Measurements from ENCODE around the gene LSS.
A peak's percentile ranks its signal among the peaks of the same experiment; 100 is the strongest.

Gene LSS

DNA sequence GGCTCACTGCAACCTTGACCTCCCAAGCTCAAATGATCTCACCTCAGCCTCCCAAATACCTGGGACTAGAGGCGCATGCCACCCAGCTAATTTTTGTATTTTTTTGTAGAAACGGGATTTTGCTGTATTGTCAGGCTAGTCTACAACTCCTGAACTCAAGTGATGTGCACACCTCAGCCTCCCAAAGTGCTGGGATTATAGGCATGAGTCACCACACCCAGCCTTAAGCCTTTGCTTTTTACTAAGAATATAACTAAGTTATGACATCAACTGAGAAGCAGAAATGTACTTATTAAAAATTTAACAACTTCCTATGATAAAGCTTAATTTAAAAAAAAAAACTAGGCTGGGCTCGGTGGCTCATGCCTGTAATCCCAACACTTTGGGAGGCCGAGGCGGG, 8.9 kb upstream of the LSS start:
- peaks cover 61% of the 10 kb centered on the region for H3K36me3 ChIP-seq (replicated peaks)
- DNase-seq = no peak

DNA sequence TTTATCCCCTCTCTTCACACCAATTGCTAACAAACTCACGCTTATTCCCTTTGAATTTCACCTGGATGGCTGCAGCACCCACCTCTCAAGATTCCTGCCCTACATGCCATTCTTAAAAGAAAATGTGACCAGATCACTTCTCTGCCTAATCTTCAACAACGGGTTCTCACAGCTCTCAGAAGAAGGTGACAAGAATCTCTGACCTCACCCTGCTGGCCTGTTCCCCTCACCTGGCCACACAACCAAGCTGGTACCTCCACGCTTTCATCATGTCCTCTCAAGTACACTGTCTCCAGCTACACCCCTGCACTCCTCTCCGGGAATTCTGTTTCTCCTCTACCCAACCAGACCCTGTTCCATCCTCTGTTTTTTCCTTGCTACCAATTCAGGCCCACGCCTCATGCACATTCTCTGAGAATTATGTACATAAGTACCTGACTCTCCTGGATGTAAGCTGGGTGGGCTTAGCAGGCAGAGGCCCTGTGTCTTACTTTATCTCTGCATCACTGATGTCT, 5.9 kb upstream of the LSS start:
- no peak overlapping the region for H3K27ac ChIP-seq
- H3K27me3 ChIP-seq (replicated peaks) = no peaks in the 10 kb centered on the region
- no peak overlapping the region for H3K4me3 ChIP-seq (ENCODE audit: low read depth, low read length)
- TF ChIP-seq, protein P1, sequence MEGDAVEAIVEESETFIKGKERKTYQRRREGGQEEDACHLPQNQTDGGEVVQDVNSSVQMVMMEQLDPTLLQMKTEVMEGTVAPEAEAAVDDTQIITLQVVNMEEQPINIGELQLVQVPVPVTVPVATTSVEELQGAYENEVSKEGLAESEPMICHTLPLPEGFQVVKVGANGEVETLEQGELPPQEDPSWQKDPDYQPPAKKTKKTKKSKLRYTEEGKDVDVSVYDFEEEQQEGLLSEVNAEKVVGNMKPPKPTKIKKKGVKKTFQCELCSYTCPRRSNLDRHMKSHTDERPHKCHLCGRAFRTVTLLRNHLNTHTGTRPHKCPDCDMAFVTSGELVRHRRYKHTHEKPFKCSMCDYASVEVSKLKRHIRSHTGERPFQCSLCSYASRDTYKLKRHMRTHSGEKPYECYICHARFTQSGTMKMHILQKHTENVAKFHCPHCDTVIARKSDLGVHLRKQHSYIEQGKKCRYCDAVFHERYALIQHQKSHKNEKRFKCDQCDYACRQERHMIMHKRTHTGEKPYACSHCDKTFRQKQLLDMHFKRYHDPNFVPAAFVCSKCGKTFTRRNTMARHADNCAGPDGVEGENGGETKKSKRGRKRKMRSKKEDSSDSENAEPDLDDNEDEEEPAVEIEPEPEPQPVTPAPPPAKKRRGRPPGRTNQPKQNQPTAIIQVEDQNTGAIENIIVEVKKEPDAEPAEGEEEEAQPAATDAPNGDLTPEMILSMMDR (IDR thresholded peaks at IDR 0.05; ENCODE audit: low read depth, low read length, missing control alignments) = no peak
- no peak for DNase-seq
- in situ Hi-C loops (cut with HindIII; ENCODE audit: low pct_ligation_motif_present, low sequenced_read_pairs) = no loop called here
- peaks cover 36% of the 10 kb centered on the region for H3K36me3 ChIP-seq (replicated peaks)

More for the DNA sequence above, 8.9 kb upstream of the LSS start:
- in situ Hi-C loops (cut with HindIII; ENCODE audit: low pct_ligation_motif_present, low sequenced_read_pairs) = no loop called here
- Histone ChIP-seq H3K27me3 (replicated peaks) (no peaks in the 10 kb centered on the region), H3K4me3 (ENCODE audit: low read depth, low read length) (no peak overlapping the region), H3K27ac (no peak overlapping the region)
- TF ChIP-seq, protein P1 (IDR thresholded peaks at IDR 0.05; ENCODE audit: low read depth, low read length, missing control alignments) = no peak

DNA sequence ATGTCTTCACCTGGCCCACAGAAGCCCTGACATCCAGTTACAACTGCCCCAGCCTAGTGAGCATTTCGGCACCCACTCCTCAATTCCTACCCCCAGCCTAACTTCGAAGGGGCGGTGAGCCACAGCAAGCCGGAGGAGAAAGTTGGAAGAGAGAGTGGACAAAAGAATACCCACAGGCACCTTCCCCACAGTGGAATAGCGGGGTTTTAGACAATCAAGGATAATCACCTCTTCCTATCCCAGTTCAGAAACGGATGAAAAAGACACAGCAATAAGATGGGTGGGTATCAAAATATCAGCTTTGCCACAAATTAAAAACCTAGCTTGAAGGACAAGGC, 1.3 kb upstream of the LSS start:
- Histone ChIP-seq H3K27ac (no peak overlapping the region), H3K36me3 (replicated peaks) (peaks cover 13% of the 10 kb centered on the region), H3K27me3 (replicated peaks) (no peaks in the 10 kb centered on the region), H3K4me3 (ENCODE audit: low read depth, low read length) (peak overlapping the region; percentile 66)
- no peak for DNase-seq
- in situ Hi-C loops (cut with HindIII; ENCODE audit: low pct_ligation_motif_present, low sequenced_read_pairs) = no loop called here
- TF ChIP-seq, protein P1 (IDR thresholded peaks at IDR 0.05; ENCODE audit: low read depth, low read length, missing control alignments) = no peak

DNA sequence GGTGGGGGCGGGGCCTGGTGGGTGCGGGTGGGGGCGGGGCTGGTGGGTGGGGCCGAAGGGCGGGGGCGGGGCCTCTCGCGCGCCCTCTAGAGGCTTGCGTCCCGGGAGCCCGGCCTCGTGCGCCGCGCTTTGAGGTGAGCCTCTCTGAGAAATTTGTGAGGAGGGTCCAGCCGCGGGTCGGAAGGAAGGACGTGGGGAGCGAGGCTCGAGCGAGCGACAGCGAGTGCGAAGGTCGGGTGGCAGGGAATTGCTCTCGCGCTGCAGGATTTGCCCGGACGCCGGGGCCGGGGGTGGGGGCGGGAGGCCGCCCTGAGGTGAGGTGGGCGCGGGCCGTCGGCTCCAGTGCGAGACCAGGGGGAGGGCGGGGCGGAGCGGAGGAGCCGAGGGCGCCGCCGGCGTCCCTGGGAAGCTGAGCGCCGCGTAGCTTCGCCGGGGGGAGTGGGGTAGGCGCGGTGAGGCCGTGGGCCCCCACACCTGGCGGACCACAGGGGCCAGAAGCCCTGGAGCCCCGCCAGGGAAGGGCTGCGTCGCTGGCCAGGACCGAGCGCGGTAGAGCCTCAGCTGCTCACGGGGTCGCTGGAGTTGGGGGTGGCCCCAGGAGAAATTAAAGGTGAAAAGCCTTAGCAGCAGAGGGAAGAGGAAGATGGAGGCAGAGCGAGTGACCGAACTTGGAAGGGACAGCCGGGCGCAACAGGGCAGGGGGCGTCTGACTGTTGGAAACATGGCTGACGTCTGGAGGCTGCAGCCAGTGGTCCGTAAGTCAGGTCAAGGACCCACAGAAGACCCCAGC, 754 bp upstream of the LSS start:
- no peaks in the 10 kb centered on the region for H3K27me3 ChIP-seq (replicated peaks)
- H3K4me3 ChIP-seq (ENCODE audit: low read depth, low read length) = peak overlapping the region; percentile 66
- no peak for DNase-seq
- peak overlapping the region; percentile 20 for H3K27ac ChIP-seq
- TF ChIP-seq, protein P1 (IDR thresholded peaks at IDR 0.05; ENCODE audit: low read depth, low read length, missing control alignments) = peak; percentile 70
- peaks cover 8% of the 10 kb centered on the region for H3K36me3 ChIP-seq (replicated peaks)
- in situ Hi-C loops (cut with HindIII; ENCODE audit: low pct_ligation_motif_present, low sequenced_read_pairs) = no loop called here

DNA sequence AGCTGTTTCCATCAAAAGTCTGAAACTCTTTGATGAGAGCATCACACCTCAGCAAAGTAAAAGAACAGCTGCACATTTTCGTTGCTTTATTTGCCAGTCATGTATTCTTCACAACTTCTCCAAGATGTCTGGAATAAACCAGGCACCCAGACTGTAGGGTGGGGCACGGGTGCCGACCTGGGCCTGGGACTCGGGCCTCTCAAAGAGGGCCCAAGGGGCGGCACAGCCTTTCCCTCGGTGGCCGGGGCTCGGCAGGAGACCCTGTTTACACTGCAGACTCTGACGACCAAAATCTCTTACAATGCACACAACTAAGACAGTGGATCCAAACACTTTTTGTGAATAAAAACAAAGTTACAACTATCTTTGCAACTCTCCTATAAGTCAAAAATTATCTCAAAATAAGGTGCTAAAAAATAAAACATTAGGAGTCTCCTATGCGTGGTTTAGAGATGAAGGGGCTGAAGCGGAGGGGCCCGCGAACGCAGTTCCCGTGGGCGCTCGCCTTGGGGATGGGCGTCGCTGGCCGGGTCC, 696 bp downstream of the LSS start:
- no peak for DNase-seq
- Histone ChIP-seq H3K4me3 (ENCODE audit: low read depth, low read length) (peak overlapping the region; percentile 90), H3K27ac (peak overlapping the region; percentile 73), H3K36me3 (replicated peaks) (peaks cover 3% of the 10 kb centered on the region), H3K27me3 (replicated peaks) (no peaks in the 10 kb centered on the region)
- in situ Hi-C loops (cut with HindIII; ENCODE audit: low pct_ligation_motif_present, low sequenced_read_pairs) = no loop called here
- TF ChIP-seq, protein P1 (IDR thresholded peaks at IDR 0.05; ENCODE audit: low read depth, low read length, missing control alignments) = no peak
